ENCODE measurements around the gene MKLN1. TPM values are rescaled to one million over a fixed set of nuclear protein-coding genes. Genes with fewer than 3 reads are reported as not detected.

MKLN1 gene
- total and polyA plus RNA-seq, 2 of the 13 experiments (the other 11 are each of a cell fraction or from before 2014, with no cell fraction given), result 33.6 to 43.5 TPM

GRCh38 chr7:131321656-131322055 lies 6.0 kb upstream of the MKLN1 start:
- ChIA-PET CTCF (ENCODE audit: low intra/inter-chr PET ratio, low total read pairs) (no interaction called here), POLR2A (no interaction called here)
- no peak overlapping the region for H3K9ac ChIP-seq (ENCODE audit: insufficient read depth, low read depth, low read length)
- H3K27ac ChIP-seq (ENCODE audit: extremely low read length, insufficient read depth, low read length), result no peak overlapping the region
- ATAC-seq (no peak), DNase-seq (ENCODE audit: low spot score) (no peak), FAIRE-seq (no peak)
- no TSS peak for BruUV-seq (replicated peaks)
- H3K79me2 ChIP-seq (ENCODE audit: insufficient read depth, low read length), result no peaks in the 10 kb centered on the region
- H4K20me1 ChIP-seq (ENCODE audit: insufficient read depth, low read length), result no peaks in the 10 kb centered on the region
- TF ChIP-seq SNAPC2 (CRISPR knock-in tag; IDR thresholded peaks at IDR 0.05) (no peak), NFKBIZ (CRISPR knock-in tag; IDR thresholded peaks at IDR 0.05) (no peak), NBN (conservative IDR thresholded peaks at IDR 0.05) (no peak)
- no peaks in the 10 kb centered on the region for H3K36me3 ChIP-seq (replicated peaks in 1 of 2; ENCODE audit: control insufficient read depth in 1 of 2, insufficient read depth in 2 of 2, low read length in 2 of 2)
- H2AFZ ChIP-seq (ENCODE audit: low read length), result no peak overlapping the region
- peaks cover 29% of the 10 kb centered on the region for H3K4me1 ChIP-seq (ENCODE audit: insufficient read depth, low read length)
- H3K4me2 ChIP-seq (ENCODE audit: low read depth, low read length), result no peak overlapping the region
- in situ Hi-C loops (cut with HindIII; ENCODE audit: extremely low pct_ligation_motif_present, low pct_unique_long_range_greater_than_20kb), result no loop called here
- no peaks in the 10 kb centered on the region for H3K9me3 ChIP-seq (ENCODE audit: low read length)
- H3K27me3 ChIP-seq (ENCODE audit: control insufficient read depth in 1 of 2, insufficient read depth in 2 of 2, low read length in 2 of 2), result no peaks in the 10 kb centered on the region
- intact Hi-C loops (cut with micrococcal nuclease; ENCODE audit: unreplicated experiment), result no loop called here
- H3K4me3 ChIP-seq (replicated peaks in 1 of 3; ENCODE audit: insufficient read depth in 1 of 3, low read depth in 2 of 3, low read length in 3 of 3), result no peak overlapping the region

GRCh38 chr7:131322061-131322460 lies 5.6 kb upstream of the MKLN1 start:
- FAIRE-seq (no peak), ATAC-seq (no peak), DNase-seq (ENCODE audit: low spot score) (no peak)
- in situ Hi-C loops (cut with HindIII; ENCODE audit: extremely low pct_ligation_motif_present, low pct_unique_long_range_greater_than_20kb), result no loop called here
- H3K79me2 ChIP-seq (ENCODE audit: insufficient read depth, low read length), result peaks cover under 1% of the 10 kb centered on the region
- ChIA-PET POLR2A (no interaction called here), CTCF (ENCODE audit: low intra/inter-chr PET ratio, low total read pairs) (no interaction called here)
- intact Hi-C loops (cut with micrococcal nuclease; ENCODE audit: unreplicated experiment), result no loop called here
- no peak overlapping the region for H3K9ac ChIP-seq (ENCODE audit: insufficient read depth, low read depth, low read length)
- no peaks in the 10 kb centered on the region for H3K9me3 ChIP-seq (ENCODE audit: low read length)
- no peak overlapping the region for H2AFZ ChIP-seq (ENCODE audit: low read length)
- WGBS (ENCODE audit: low lambda C conversion rate), result 95% methylated on average over 1 of the region's 1 CpG
- peaks cover 33% of the 10 kb centered on the region for H3K4me1 ChIP-seq (ENCODE audit: insufficient read depth, low read length)
- no peaks in the 10 kb centered on the region for H4K20me1 ChIP-seq (ENCODE audit: insufficient read depth, low read length)
- no peak overlapping the region for H3K4me2 ChIP-seq (ENCODE audit: low read depth, low read length)
- no peaks in the 10 kb centered on the region; a peak in 1 of 5 replicates for H3K27me3 ChIP-seq (ENCODE audit: control insufficient read depth in 1 of 2, insufficient read depth in 2 of 2, low read length in 2 of 2)
- no peak overlapping the region for H3K4me3 ChIP-seq (replicated peaks in 1 of 3; ENCODE audit: insufficient read depth in 1 of 3, low read depth in 2 of 3, low read length in 3 of 3)
- no TSS peak for BruUV-seq (replicated peaks)
- H3K36me3 ChIP-seq (replicated peaks in 1 of 2; ENCODE audit: control insufficient read depth in 1 of 2, insufficient read depth in 2 of 2, low read length in 2 of 2), result no peaks in the 10 kb centered on the region
- H3K27ac ChIP-seq (ENCODE audit: extremely low read length, insufficient read depth, low read length), result no peak overlapping the region
- TF ChIP-seq ZNF256 (CRISPR knock-in tag; conservative IDR thresholded peaks at IDR 0.05), result no peak
- no peak for TF ChIP-seq HES4 (CRISPR knock-in tag; IDR thresholded peaks at IDR 0.05; ENCODE audit: borderline replicate concordance)
- no peak for TF ChIP-seq FOXO4 (CRISPR knock-in tag; conservative IDR thresholded peaks at IDR 0.05)
- TF ChIP-seq ZFP36L2 (CRISPR knock-in tag; IDR thresholded peaks at IDR 0.05), result no peak
- TF ChIP-seq POLR2AphosphoS5 (IDR thresholded peaks at IDR 0.05; ENCODE audit: low read depth, low read length), result no peak
- no peak for TF ChIP-seq ASH2L (IDR thresholded peaks at IDR 0.05; ENCODE audit: insufficient read length, low read depth, low read length)
- no peak for TF ChIP-seq PCBP2 (optimal IDR thresholded peaks at IDR 0.05; ENCODE audit: low read depth, low read length, poor library complexity, severe bottlenecking)
- no peak for TF ChIP-seq ZFP37 (CRISPR knock-in tag; IDR thresholded peaks at IDR 0.05; ENCODE audit: borderline replicate concordance)
- TF ChIP-seq ETV6 (CRISPR knock-in tag; conservative IDR thresholded peaks at IDR 0.05), result no peak
- no peak for TF ChIP-seq ZHX2 (IDR thresholded peaks at IDR 0.05; ENCODE audit: low read depth)
- no peak for TF ChIP-seq ZHX2 (CRISPR knock-in tag; IDR thresholded peaks at IDR 0.05; ENCODE audit: borderline replicate concordance)

All from HepG2 (cell line).